ENCODE data around the gene COPZ1.
"Not testable (repeated sequence)": the region's sequence is repeated elsewhere in the genome, so short reads cannot be mapped to it uniquely, and the experiment has no call there.

DNA sequence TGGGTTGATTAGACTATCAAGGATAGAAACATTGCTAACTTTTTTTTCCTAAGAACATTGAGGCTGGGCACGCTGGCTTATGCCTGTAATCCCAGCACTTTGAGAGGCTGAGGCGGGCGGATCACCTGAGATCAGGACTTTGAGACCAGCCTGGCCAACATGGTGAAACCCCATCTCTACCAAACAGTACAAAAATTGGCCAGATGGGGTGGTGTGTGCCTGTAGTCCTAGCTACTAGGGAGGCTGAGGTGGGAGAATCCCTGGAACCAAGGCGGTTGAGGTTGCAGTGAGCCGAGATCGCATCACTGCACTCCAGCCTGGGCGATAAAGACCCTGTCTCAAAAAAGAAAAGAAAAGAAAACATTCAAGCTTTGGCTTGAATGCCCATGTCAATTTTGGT is 12.6 kb upstream of the COPZ1 start:
- TF ChIP-seq, protein P1, sequence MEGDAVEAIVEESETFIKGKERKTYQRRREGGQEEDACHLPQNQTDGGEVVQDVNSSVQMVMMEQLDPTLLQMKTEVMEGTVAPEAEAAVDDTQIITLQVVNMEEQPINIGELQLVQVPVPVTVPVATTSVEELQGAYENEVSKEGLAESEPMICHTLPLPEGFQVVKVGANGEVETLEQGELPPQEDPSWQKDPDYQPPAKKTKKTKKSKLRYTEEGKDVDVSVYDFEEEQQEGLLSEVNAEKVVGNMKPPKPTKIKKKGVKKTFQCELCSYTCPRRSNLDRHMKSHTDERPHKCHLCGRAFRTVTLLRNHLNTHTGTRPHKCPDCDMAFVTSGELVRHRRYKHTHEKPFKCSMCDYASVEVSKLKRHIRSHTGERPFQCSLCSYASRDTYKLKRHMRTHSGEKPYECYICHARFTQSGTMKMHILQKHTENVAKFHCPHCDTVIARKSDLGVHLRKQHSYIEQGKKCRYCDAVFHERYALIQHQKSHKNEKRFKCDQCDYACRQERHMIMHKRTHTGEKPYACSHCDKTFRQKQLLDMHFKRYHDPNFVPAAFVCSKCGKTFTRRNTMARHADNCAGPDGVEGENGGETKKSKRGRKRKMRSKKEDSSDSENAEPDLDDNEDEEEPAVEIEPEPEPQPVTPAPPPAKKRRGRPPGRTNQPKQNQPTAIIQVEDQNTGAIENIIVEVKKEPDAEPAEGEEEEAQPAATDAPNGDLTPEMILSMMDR (IDR thresholded peaks at IDR 0.05; ENCODE audit: low read depth, low read length): not testable (repeated sequence)
- TF ChIP-seq EZH2phosphoT487 (IDR thresholded peaks at IDR 0.05; ENCODE audit: low read depth): not testable (repeated sequence)

All from OCI-LY3 (cell line).